HCT116 (cell line): ENCODE results near the gene GRIK4. TPM values are rescaled to one million over a fixed set of nuclear protein-coding genes. Genes with fewer than 3 reads are reported as not detected.

Experiments
- ATAC-seq: fragments of 200-7000 bp; cut with Tn5 transposase; 2 replicates; pipeline ENCODE4 v1.9.1; 2020; ENCODE audit warnings: mild to moderate bottlenecking, moderate library complexity
- BruUV-seq: library from RNA; stranded (reverse); fragments of 400-500 nt; replicated peaks from 2 replicates; lab custom pipeline; 2021; lab: Mats Ljungman, UMichigan
- CTCF ChIA-PET: fragments of 300-600 bp; sonication (Branson Sonifier 250); formaldehyde crosslinking; loops from one replicate; lab custom pipeline; 2021; ENCODE audit warnings: antibody characterized with exemption; lab: Charles Lee
- POLR2A ChIA-PET: fragments of 300-600, 350-600 bp; sonication (Branson Sonifier 250); formaldehyde crosslinking; loops from one replicate; lab custom pipeline; 2021; ENCODE audit warnings: antibody characterized with exemption; lab: Charles Lee
- RAD21 ChIA-PET, 2 experiments: fragments of 300-600 bp; sonication (Branson Sonifier 250); formaldehyde crosslinking; loops; one replicate each; lab custom pipeline; 2023; ENCODE audit warnings: low total read pairs in 2 of 2; ENCODE audit not compliant: uncharacterized antibody in 2 of 2, unreplicated experiment in 2 of 2, low non-redundant PET in 1 of 2; lab: Charles Lee
- DNase-seq: peaks from one replicate; pipeline ENCODE4 v3.0.0-alpha.2; 2010; ENCODE audit warnings: low read depth, low spot score
- H2AFZ ChIP-seq: fragments of 200-600 bp; shearing (Covaris generic), sonication (generic); 2 replicates; pipeline ENCODE4 v1.6.1; 2017; ENCODE audit warnings: low read depth, mixed run types, mixed read lengths, antibody characterized with exemption, low read length; ENCODE audit not compliant: poor library complexity, severe bottlenecking
- H3K27ac ChIP-seq: 2 replicates; pipeline ENCODE4 v1.5.1; 2012; ENCODE audit warnings: low read depth, low read length
- H3K27me3 ChIP-seq: fragments of 200-600 bp; sonication (generic); 2 replicates; pipeline ENCODE4 v1.6.1; 2016; ENCODE audit warnings: mixed run types, low read length, mixed read lengths; ENCODE audit not compliant: insufficient read depth
- H3K36me3 ChIP-seq, 2 experiments: fragments of 200-500 bp in 1 of 2; fragments of 200-600 bp in 1 of 2; sonication (Bioruptor generic) in 1 of 2; sonication (generic) in 1 of 2; 2 replicates each; pipeline versions ENCODE4 v1.5.1 to v1.6.1; 2014 to 2016; ENCODE audit warnings: low read length in 2 of 2, inconsistent platforms in 1 of 2, mixed read lengths in 1 of 2, mixed run types in 1 of 2; ENCODE audit not compliant: insufficient read depth in 2 of 2, control insufficient read depth in 1 of 2
- H3K4me1 ChIP-seq, 2 experiments: fragments of 200-600 bp in 1 of 2; sonication (generic) in 1 of 2; 2 replicates each; pipeline versions ENCODE4 v1.5.1 to v1.6.1; 2012 to 2017; ENCODE audit warnings: low read length in 2 of 2, inconsistent platforms in 1 of 2, mild to moderate bottlenecking in 1 of 2, mixed read lengths in 1 of 2, mixed run types in 1 of 2, moderate library complexity in 1 of 2; ENCODE audit not compliant: insufficient read depth in 2 of 2, control insufficient read depth in 1 of 2
- H3K4me2 ChIP-seq: fragments of 200-600 bp; sonication (generic); 2 replicates; pipeline ENCODE4 v1.6.1; 2017; ENCODE audit warnings: mixed run types, low read length, mixed read lengths
- H3K4me3 ChIP-seq, 2 experiments: fragments of 200-600 bp in 1 of 2; sonication (generic) in 1 of 2; replicated peaks in 1 of 2; 2 replicates each; pipeline ENCODE4 v1.5.1; 2011 to 2016; ENCODE audit warnings: low read length in 2 of 2, control low read depth in 1 of 2, low read depth in 1 of 2, mild to moderate bottlenecking in 1 of 2, mixed read lengths in 1 of 2, mixed run types in 1 of 2
- H3K79me2 ChIP-seq: fragments of 200-600 bp; sonication (generic); 2 replicates; pipeline ENCODE4 v1.6.1; 2017; ENCODE audit warnings: mild to moderate bottlenecking, mixed run types, low read length, moderate library complexity, mixed read lengths; ENCODE audit not compliant: insufficient read depth
- H3K9ac ChIP-seq: fragments of 200-600 bp; sonication (generic); 2 replicates; pipeline ENCODE4 v1.6.1; 2016; ENCODE audit warnings: low read length, mixed read lengths
- H3K9me2 ChIP-seq: fragments of 200-600 bp; sonication (generic), shearing (Covaris generic); 2 replicates; pipeline ENCODE4 v1.6.1; 2017; ENCODE audit warnings: mixed run types, mild to moderate bottlenecking, moderate library complexity; ENCODE audit not compliant: insufficient read depth
- H3K9me3 ChIP-seq, 2 experiments: fragments of 200-500 bp in 1 of 2; fragments of 200-600 bp in 1 of 2; sonication (Bioruptor generic) in 1 of 2; sonication (generic) in 1 of 2; 2 replicates each; pipeline ENCODE4 v1.6.1; 2014 to 2017; ENCODE audit warnings: low read length in 2 of 2, mixed read lengths in 2 of 2, inconsistent platforms in 1 of 2, low read depth in 1 of 2, mild to moderate bottlenecking in 1 of 2, mixed run types in 1 of 2, moderate library complexity in 1 of 2; ENCODE audit not compliant: control insufficient read depth in 1 of 2, insufficient read depth in 1 of 2
- H4K20me1 ChIP-seq: fragments of 200-600 bp; sonication (generic), shearing (Covaris generic); 2 replicates; pipeline ENCODE4 v1.6.1; 2017; ENCODE audit warnings: mixed run types, mild to moderate bottlenecking, moderate library complexity; ENCODE audit not compliant: insufficient read depth
- ELF1 ChIP-seq: IDR thresholded peaks from 2 replicates; pipeline ENCODE4 v1.6.1; 2012; ENCODE audit warnings: low read depth, borderline replicate concordance
- EZH2 ChIP-seq: fragments of 200-600 bp; sonication (generic); IDR thresholded peaks from 2 replicates; pipeline ENCODE4 v1.6.1; 2017; ENCODE audit warnings: antibody characterized with exemption, mixed run types
- POLR2AphosphoS5 ChIP-seq: IDR thresholded peaks from 2 replicates; pipeline ENCODE4 v1.6.1; 2011; ENCODE audit warnings: mild to moderate bottlenecking, low read depth, low read length, moderate library complexity
- ZNF274 ChIP-seq: fragments of 200-500 bp; sonication (Bioruptor generic); IDR thresholded peaks from 2 replicates; pipeline ENCODE4 v1.6.1; 2014; ENCODE audit warnings: mild to moderate bottlenecking, low read depth, low read length, inconsistent platforms
- intact Hi-C: fragments of 100-400 bp; cut with micrococcal nuclease; formaldehyde crosslinking; loops from 2 replicates; pipeline ENCODE4 v1.10.0; 2022
- total RNA-seq: library from RNA; stranded (reverse); gene quantifications from one replicate; pipeline ENCODE4 v1.2.1, GENCODE V29; 2021; ENCODE audit not compliant: unreplicated experiment
- TF ChIP-seq, protein P1 (sequence below): IDR thresholded peaks from 2 replicates; pipeline ENCODE4 v1.6.1; 2012
- TF ChIP-seq, protein P2 (sequence below), 3 experiments: fragments of 200-600 bp in 1 of 3; sonication (generic) in 1 of 3; IDR thresholded peaks in 2 of 3; conservative IDR thresholded peaks in 1 of 3; 2 replicates each; pipeline ENCODE4 v1.5.1; 2012 to 2017; ENCODE audit warnings: low read depth in 2 of 3, low read length in 2 of 3, antibody characterized with exemption in 1 of 3, borderline replicate concordance in 1 of 3, control low read depth in 1 of 3, mild to moderate bottlenecking in 1 of 3, mixed read lengths in 1 of 3, mixed run types in 1 of 3, moderate library complexity in 1 of 3; ENCODE audit not compliant: insufficient read depth in 1 of 3

GRIK4 gene
- total RNA-seq, 1 experiment from 2014 or later = 0.52 TPM

DNA sequence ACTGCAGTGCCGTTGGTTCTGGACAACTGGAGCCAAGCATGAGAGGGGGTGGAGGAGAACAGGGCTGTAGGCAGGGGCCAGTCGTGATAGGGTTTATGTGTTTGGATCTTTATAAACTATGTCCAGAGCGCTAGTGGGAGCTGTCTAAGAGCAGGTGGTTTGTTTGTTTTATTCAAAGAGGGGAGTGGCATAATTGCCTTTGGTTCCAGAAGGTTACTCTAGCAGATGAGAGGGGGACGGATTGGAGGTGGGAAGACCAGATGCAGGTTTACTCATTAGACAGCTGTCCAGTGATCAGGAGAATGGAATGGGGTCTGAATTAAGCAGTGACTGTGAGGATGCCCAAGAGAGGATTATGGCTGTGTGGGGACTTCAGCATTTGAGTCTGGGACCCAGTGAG, 403.1 kb downstream of the GRIK4 start:
- Histone ChIP-seq H3K4me1 (peaks cover 5 to 8% of the 10 kb centered on the region in 2 experiments; a peak in 2 of 4 replicates), H3K9me2 (no peaks in the 10 kb centered on the region), H3K4me3 (no peak overlapping the region), H2AFZ (no peak overlapping the region), H3K9ac (no peak overlapping the region), H3K36me3 (no peaks in the 10 kb centered on the region), H3K27me3 (peaks cover 17% of the 10 kb centered on the region), H3K27ac (no peak overlapping the region), H3K79me2 (no peaks in the 10 kb centered on the region), H4K20me1 (no peaks in the 10 kb centered on the region), H3K4me2 (no peak overlapping the region), H3K9me3 (no peaks in the 10 kb centered on the region)
- no TSS peak for BruUV-seq
- DNase-seq = no peak
- no peak for ATAC-seq
- no peak for TF ChIP-seq ZNF274
- TF ChIP-seq, protein P1, sequence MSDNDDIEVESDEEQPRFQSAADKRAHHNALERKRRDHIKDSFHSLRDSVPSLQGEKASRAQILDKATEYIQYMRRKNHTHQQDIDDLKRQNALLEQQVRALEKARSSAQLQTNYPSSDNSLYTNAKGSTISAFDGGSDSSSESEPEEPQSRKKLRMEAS = no peak
- no peak for TF ChIP-seq ELF1
- TF ChIP-seq, protein P2, sequence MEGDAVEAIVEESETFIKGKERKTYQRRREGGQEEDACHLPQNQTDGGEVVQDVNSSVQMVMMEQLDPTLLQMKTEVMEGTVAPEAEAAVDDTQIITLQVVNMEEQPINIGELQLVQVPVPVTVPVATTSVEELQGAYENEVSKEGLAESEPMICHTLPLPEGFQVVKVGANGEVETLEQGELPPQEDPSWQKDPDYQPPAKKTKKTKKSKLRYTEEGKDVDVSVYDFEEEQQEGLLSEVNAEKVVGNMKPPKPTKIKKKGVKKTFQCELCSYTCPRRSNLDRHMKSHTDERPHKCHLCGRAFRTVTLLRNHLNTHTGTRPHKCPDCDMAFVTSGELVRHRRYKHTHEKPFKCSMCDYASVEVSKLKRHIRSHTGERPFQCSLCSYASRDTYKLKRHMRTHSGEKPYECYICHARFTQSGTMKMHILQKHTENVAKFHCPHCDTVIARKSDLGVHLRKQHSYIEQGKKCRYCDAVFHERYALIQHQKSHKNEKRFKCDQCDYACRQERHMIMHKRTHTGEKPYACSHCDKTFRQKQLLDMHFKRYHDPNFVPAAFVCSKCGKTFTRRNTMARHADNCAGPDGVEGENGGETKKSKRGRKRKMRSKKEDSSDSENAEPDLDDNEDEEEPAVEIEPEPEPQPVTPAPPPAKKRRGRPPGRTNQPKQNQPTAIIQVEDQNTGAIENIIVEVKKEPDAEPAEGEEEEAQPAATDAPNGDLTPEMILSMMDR (IDR thresholded peaks at IDR 0.05 in 2 of 3, conservative IDR thresholded peaks at IDR 0.05 in 1 of 3; ENCODE audit: borderline replicate concordance in 1 of 3, insufficient read depth in 1 of 3, low read depth in 2 of 3, low read length in 2 of 3) = no peak
- no peak for TF ChIP-seq EZH2
- no peak for TF ChIP-seq POLR2AphosphoS5
- CTCF ChIA-PET = interaction anchor here (0.6 to 2.5 kb wide), 2 partner anchors 15 to 495 kb away, joined by 6 to 13 read pairs; no protein-coding TSS in a partner anchor
- intact Hi-C loops = no loop called here
- POLR2A ChIA-PET = no interaction called here
- RAD21 ChIA-PET = no interaction called here
